GM12878 (cell line): ENCODE data around the gene WDR91. TPM values are rescaled to one million over a fixed set of nuclear protein-coding genes. Genes with fewer than 3 reads are reported as not detected.
A peak's percentile ranks its signal among the peaks of the same experiment; 100 is the strongest.

Experiments used
- ATAC-seq: fragments of 200-7000 bp; cut with Tn5 transposase; 3 replicates; pipeline ENCODE4 v1.9.1; 2020; ENCODE audit warnings: mild to moderate bottlenecking, moderate library complexity
- BruUV-seq: library from RNA; stranded (reverse); fragments of 400-500 nt; replicated peaks from 2 replicates; lab custom pipeline; 2021; lab: Mats Ljungman, UMichigan
- CTCF ChIA-PET: fragments of 300-600 bp; sonication (Branson Sonifier 250); formaldehyde crosslinking; extraction: SDS; loops from one replicate; lab custom pipeline; 2021; ENCODE audit warnings: inconsistent platforms; lab: Yijun Ruan, JAX
- POLR2A ChIA-PET: fragments of 350-600 bp; formaldehyde crosslinking; extraction: SDS; loops from one replicate; lab custom pipeline; 2021; ENCODE audit warnings: inconsistent platforms; lab: Charles Lee
- RAD21 ChIA-PET: fragments of 300-600 bp; sonication (Branson Sonifier 250); formaldehyde crosslinking; loops from one replicate; lab custom pipeline; 2023; ENCODE audit warnings: antibody characterized with exemption; ENCODE audit not compliant: unreplicated experiment; lab: Charles Lee
- SMC1A ChIA-PET: fragments of 300-600 bp; sonication (Branson Sonifier 250); formaldehyde crosslinking; loops from one replicate; lab custom pipeline; 2023; ENCODE audit not compliant: unreplicated experiment, uncharacterized antibody; lab: Charles Lee
- DNase-seq: peaks from one replicate; pipeline ENCODE4 v3.0.0-alpha.2; 2011; ENCODE audit warnings: low read depth, low spot score
- FAIRE-seq: peaks from 3 replicates; lab custom pipeline; 2011; peaks lifted over from hg19 to GRCh38; lab: Jason Lieb, UNC
- H2AFZ ChIP-seq: 2 replicates; pipeline ENCODE4 v1.6.0; 2011; ENCODE audit warnings: low read depth, low read length, control low read depth; ENCODE audit not compliant: control insufficient read depth
- H3K27ac ChIP-seq: 2 replicates; pipeline ENCODE4 v1.5.1; 2011; ENCODE audit warnings: control low read depth; ENCODE audit not compliant: control insufficient read depth, insufficient read depth
- H3K27me3 ChIP-seq, 2 experiments: replicated peaks in 1 of 2; 2 replicates each; pipeline versions ENCODE4 v1.6.0 to v1.6.1; 2011; ENCODE audit warnings: low read length in 1 of 2; ENCODE audit not compliant: control insufficient read depth in 2 of 2, insufficient read depth in 2 of 2
- H3K36me3 ChIP-seq, 2 experiments: 2 replicates each; pipeline ENCODE4 v1.5.1; 2011; ENCODE audit warnings: low read length in 1 of 2; ENCODE audit not compliant: control insufficient read depth in 2 of 2, insufficient read depth in 2 of 2
- H3K4me1 ChIP-seq: 2 replicates; pipeline ENCODE4 v1.6.1; 2011; ENCODE audit warnings: mild to moderate bottlenecking, low read length, moderate library complexity, mixed read lengths; ENCODE audit not compliant: control insufficient read depth, insufficient read depth
- H3K4me2 ChIP-seq: 2 replicates; pipeline ENCODE4 v1.6.0; 2011; ENCODE audit warnings: control low read depth; ENCODE audit not compliant: control insufficient read depth, insufficient read depth
- H3K4me3 ChIP-seq: fragments of 200-600 bp; sonication (generic); 2 replicates; pipeline ENCODE4 v1.5.1; 2016
- H3K79me2 ChIP-seq: 2 replicates; pipeline ENCODE4 v1.6.0; 2011; ENCODE audit warnings: low read length; ENCODE audit not compliant: control insufficient read depth, insufficient read depth
- H3K9ac ChIP-seq: 2 replicates; pipeline ENCODE4 v1.8.0; 2011; ENCODE audit warnings: low read length, control low read depth, mixed read lengths; ENCODE audit not compliant: control insufficient read depth, insufficient read depth
- H3K9me3 ChIP-seq: replicated peaks from 3 replicates; pipeline ENCODE4 v1.5.1; 2011; ENCODE audit warnings: mild to moderate bottlenecking, low read length; ENCODE audit not compliant: control insufficient read depth, insufficient read depth
- H4K20me1 ChIP-seq: 2 replicates; pipeline ENCODE4 v1.6.0; 2011; ENCODE audit not compliant: control insufficient read depth, insufficient read depth
- CBFB ChIP-seq: IDR thresholded peaks from 2 replicates; pipeline ENCODE4 v1.6.1; 2016; ENCODE audit warnings: antibody characterized with exemption, low read depth
- IKZF2 ChIP-seq, 2 experiments: fragments of 450-650 bp; IDR thresholded peaks; 2 replicates each; pipeline ENCODE4 v1.6.1; 2017; ENCODE audit warnings: mild to moderate bottlenecking in 2 of 2, moderate library complexity in 2 of 2
- MXI1 ChIP-seq: fragments of 150-350 bp; IDR thresholded peaks from 2 replicates; pipeline ENCODE4 v1.6.1; 2011; ENCODE audit warnings: low read depth, mild to moderate bottlenecking, inconsistent platforms, low read length, improper control_type of control experiment
- POLR2A ChIP-seq: IDR thresholded peaks from 2 replicates; pipeline ENCODE4 v1.6.1; 2011; ENCODE audit warnings: low read depth, mild to moderate bottlenecking, low read length
- POLR2AphosphoS2 ChIP-seq: IDR thresholded peaks from 2 replicates; pipeline ENCODE4 v1.6.1; 2011; ENCODE audit warnings: low read depth, mild to moderate bottlenecking, low read length, improper control_type of control experiment, moderate library complexity
- RB1 ChIP-seq: fragments of 450-650 bp; formaldehyde crosslinking; IDR thresholded peaks from 2 replicates; pipeline ENCODE4 v1.6.1; 2017; ENCODE audit warnings: mild to moderate bottlenecking, borderline replicate concordance
- RCOR1 ChIP-seq: conservative IDR thresholded peaks from 2 replicates; pipeline ENCODE4 v1.6.1; 2012; ENCODE audit warnings: low read depth, low read length, improper control_type of control experiment
- RUNX3 ChIP-seq: IDR thresholded peaks from 2 replicates; pipeline ENCODE4 v1.6.1; 2012; ENCODE audit warnings: low read length, inconsistent platforms
- SPI1 ChIP-seq: IDR thresholded peaks from 2 replicates; pipeline ENCODE4 v1.6.1; 2011; ENCODE audit warnings: low read depth, mild to moderate bottlenecking, low read length, moderate library complexity, borderline replicate concordance; ENCODE audit not compliant: insufficient read depth
- WGBS: methylation state at CpG from one replicate; pipeline ENCODE4 v1.1.6; 2016; ENCODE audit warnings: low lambda C conversion rate; ENCODE audit not compliant: insufficient replicate concordance, insufficient coverage; ENCODE audit errors: missing lambda C conversion rate; 5-methylcytosine and 5-hydroxymethylcytosine counted together
- in situ Hi-C: fragments of 300-500 bp; cut with MboI; formaldehyde crosslinking; loops from 9 replicates; pipeline ENCODE4 v1.14.3; 2018; ENCODE audit warnings: mixed read lengths
- intact Hi-C: fragments of 100-400 bp; cut with micrococcal nuclease; formaldehyde crosslinking; loops from one replicate; pipeline ENCODE4 v1.14.2; 2022; ENCODE audit not compliant: unreplicated experiment
- polyA plus RNA-seq, 11 experiments: library from polyadenylated mRNA; depleted of rRNA in 4 of 11; unstranded in 6 of 11; stranded (reverse) in 5 of 11; fragments of >200 nt; fragmentation: Nextera tagmentation in 4 of 11; fragmentation: Illumina TruSeq in 1 of 11; extraction: Ambion mirVana in 4 of 11; extraction: Trizol in 1 of 11; gene quantifications; 1 replicate in 1 of 11; 2 replicates in 10 of 11; pipeline versions ENCODE4 v1.2.1 to v1.2.3, GENCODE V29; 2011 to 2016; ENCODE audit warnings: inconsistent platforms in 2 of 11, missing spikeins in 2 of 11, low read depth in 1 of 11
- total RNA-seq, 4 experiments: library from RNA; depleted of rRNA in 3 of 4; stranded (reverse); fragments of >200 nt in 3 of 4; fragmentation: Illumina TruSeq in 1 of 4; extraction: Trizol in 1 of 4; gene quantifications; 2 replicates each; pipeline versions ENCODE4 v1.2.1 to v1.2.3, GENCODE V29; 2013 to 2021
- TF ChIP-seq, protein P1 (sequence below): IDR thresholded peaks from 2 replicates; pipeline ENCODE4 v1.6.1; 2012; ENCODE audit warnings: low read length, inconsistent platforms
- TF ChIP-seq, protein P2 (sequence below): IDR thresholded peaks from 2 replicates; pipeline ENCODE4 v1.6.1; 2012; ENCODE audit warnings: mild to moderate bottlenecking, low read depth, low read length
- TF ChIP-seq, protein P3 (sequence below): IDR thresholded peaks from 2 replicates; pipeline ENCODE4 v1.6.1; 2012; ENCODE audit warnings: low read depth, low read length, improper control_type of control experiment

The WDR91 gene
- total and polyA plus RNA-seq, 10 of the 15 experiments (the other 5 are each of a cell fraction or from before 2014, with no cell fraction given) = 7.6 to 83.3 (median 16.5) TPM

DNA sequence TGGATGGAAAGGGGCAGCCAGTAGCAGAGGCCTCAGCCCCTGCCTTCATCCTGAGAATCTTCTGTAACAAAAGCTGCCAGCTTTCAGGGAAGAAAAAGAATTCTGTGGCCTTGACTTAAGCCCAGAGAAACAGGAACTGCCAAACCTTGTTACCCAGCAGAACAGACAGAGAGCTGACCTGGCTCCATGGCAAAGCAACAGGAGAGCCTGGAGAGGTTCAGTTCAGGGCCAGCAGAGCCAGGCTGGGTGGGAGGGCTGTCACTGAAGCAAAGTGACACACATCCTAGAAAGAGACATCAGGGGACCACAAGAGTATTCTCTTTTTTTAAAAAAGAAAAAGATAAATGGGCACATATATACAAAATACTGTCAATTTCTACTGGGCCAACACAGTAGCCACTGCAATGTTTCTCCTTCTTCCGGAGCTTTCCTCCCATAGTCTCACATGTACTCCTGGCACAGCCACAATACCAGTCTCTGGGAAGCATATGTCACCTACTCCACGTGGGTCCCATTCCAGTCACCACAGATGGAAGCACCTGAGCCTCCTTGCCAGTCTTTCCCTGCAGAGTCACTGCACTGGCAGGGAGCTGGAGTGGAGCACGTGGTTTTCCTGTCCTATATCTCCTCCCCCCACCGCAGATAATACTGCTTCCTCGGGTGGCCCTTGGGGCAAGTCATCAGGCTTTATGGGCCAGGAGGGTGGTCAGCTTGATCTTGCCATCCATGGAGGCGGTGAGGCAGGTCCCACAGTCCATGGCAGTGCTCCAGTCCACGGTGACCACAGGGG is 25.7 kb downstream of the WDR91 start:
- H4K20me1 ChIP-seq = no peaks in the 10 kb centered on the region
- SMC1A ChIA-PET = interaction anchor here (1.0 to 9.3 kb wide), 12 partner anchors 11 to 192 kb away, joined by 3 to 251 read pairs (median 6); partner anchors contain the start of genes CYREN, TMEM140 and WDR91
- H3K79me2 ChIP-seq = peaks cover 32% of the 10 kb centered on the region
- WGBS = 62% methylated on average over 7 of the region's 7 CpGs
- in situ Hi-C loops (no loop called here), intact Hi-C loops (loop anchor here (1.0 to 5.0 kb wide), 2 partner anchors 14 to 87 kb away; no protein-coding TSS in a partner anchor)
- H3K4me3 ChIP-seq = no peak overlapping the region
- H3K27me3 ChIP-seq = no peaks in the 10 kb centered on the region
- BruUV-seq = TSS peak; percentile 37
- H3K4me2 ChIP-seq = peak overlapping the region; percentile 67
- RAD21 ChIA-PET = interaction anchor here (0.9 to 8.4 kb wide), 9 partner anchors 12 to 193 kb away, joined by 3 to 230 read pairs (median 10); partner anchors contain the start of genes CYREN, TMEM140 and WDR91
- peaks cover 20% of the 10 kb centered on the region for H3K9me3 ChIP-seq
- no peak for ATAC-seq
- CTCF ChIA-PET = interaction anchor here (0.6 to 10.2 kb wide), 7 partner anchors 13 to 553 kb away, joined by 3 to 135 read pairs (median 3); partner anchors contain the start of genes CYREN, TMEM140 and WDR91
- no peak overlapping the region for H3K9ac ChIP-seq
- FAIRE-seq = no peak
- peak overlapping the region; percentile 58 for H3K27ac ChIP-seq
- no peak overlapping the region for H2AFZ ChIP-seq
- H3K4me1 ChIP-seq = peaks cover 33% of the 10 kb centered on the region
- no peak for DNase-seq
- TF ChIP-seq RCOR1 (no peak), RB1 (no peak), POLR2AphosphoS2 (peak; percentile 18; the same call in 1 of the 2 replicates), SPI1 (peak; percentile 38; the same call in 1 of the 2 replicates), IKZF2 (IDR thresholded peaks at IDR 0.05) (no peak), CBFB (no peak), RUNX3 (peak; percentile 42), MXI1 (0 out of 2 replicates have a peak, but pooled peaks have one; percentile 36), POLR2A (0 out of 2 replicates have a peak, but pooled peaks have one; percentile 8)
- TF ChIP-seq, protein P1, sequence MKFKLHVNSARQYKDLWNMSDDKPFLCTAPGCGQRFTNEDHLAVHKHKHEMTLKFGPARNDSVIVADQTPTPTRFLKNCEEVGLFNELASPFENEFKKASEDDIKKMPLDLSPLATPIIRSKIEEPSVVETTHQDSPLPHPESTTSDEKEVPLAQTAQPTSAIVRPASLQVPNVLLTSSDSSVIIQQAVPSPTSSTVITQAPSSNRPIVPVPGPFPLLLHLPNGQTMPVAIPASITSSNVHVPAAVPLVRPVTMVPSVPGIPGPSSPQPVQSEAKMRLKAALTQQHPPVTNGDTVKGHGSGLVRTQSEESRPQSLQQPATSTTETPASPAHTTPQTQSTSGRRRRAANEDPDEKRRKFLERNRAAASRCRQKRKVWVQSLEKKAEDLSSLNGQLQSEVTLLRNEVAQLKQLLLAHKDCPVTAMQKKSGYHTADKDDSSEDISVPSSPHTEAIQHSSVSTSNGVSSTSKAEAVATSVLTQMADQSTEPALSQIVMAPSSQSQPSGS = no peak
- TF ChIP-seq, protein P2, sequence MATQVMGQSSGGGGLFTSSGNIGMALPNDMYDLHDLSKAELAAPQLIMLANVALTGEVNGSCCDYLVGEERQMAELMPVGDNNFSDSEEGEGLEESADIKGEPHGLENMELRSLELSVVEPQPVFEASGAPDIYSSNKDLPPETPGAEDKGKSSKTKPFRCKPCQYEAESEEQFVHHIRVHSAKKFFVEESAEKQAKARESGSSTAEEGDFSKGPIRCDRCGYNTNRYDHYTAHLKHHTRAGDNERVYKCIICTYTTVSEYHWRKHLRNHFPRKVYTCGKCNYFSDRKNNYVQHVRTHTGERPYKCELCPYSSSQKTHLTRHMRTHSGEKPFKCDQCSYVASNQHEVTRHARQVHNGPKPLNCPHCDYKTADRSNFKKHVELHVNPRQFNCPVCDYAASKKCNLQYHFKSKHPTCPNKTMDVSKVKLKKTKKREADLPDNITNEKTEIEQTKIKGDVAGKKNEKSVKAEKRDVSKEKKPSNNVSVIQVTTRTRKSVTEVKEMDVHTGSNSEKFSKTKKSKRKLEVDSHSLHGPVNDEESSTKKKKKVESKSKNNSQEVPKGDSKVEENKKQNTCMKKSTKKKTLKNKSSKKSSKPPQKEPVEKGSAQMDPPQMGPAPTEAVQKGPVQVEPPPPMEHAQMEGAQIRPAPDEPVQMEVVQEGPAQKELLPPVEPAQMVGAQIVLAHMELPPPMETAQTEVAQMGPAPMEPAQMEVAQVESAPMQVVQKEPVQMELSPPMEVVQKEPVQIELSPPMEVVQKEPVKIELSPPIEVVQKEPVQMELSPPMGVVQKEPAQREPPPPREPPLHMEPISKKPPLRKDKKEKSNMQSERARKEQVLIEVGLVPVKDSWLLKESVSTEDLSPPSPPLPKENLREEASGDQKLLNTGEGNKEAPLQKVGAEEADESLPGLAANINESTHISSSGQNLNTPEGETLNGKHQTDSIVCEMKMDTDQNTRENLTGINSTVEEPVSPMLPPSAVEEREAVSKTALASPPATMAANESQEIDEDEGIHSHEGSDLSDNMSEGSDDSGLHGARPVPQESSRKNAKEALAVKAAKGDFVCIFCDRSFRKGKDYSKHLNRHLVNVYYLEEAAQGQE = no peak
- TF ChIP-seq, protein P3, sequence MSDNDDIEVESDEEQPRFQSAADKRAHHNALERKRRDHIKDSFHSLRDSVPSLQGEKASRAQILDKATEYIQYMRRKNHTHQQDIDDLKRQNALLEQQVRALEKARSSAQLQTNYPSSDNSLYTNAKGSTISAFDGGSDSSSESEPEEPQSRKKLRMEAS = peak; percentile 15; the same call in 1 of the 2 replicates
- POLR2A ChIA-PET = interaction anchor here (0.6 to 9.9 kb wide), 10 partner anchors 10 to 285 kb away, joined by 3 to 299 read pairs (median 4); partner anchors contain the start of genes CYREN and WDR91
- H3K36me3 ChIP-seq = peaks cover 24 to 42% of the 10 kb centered on the region in 2 experiments
